GM21619 (cell line): ENCODE results near the gene NT5M.

ENCODE experiments used
- ATAC-seq: cut with Tn5 transposase; IDR thresholded peaks from one replicate; pipeline ENCODE4 v1.9.1; 2021; ENCODE audit not compliant: unreplicated experiment

Gene NT5M

GRCh38 chr17:17388657-17389496 is 85.7 kb downstream of the NT5M start:
- no peak for ATAC-seq

- no peak for ATAC-seq
These were observed 88.6 kb downstream of the NT5M start for GRCh38 chr17:17391668-17392370.

GRCh38 chr17:17393976-17394375 is 90.8 kb downstream of the NT5M start:
- ATAC-seq = no peak

- ATAC-seq = no peak
These were observed 91.3 kb downstream of the NT5M start for GRCh38 chr17:17394494-17394893.

GRCh38 chr17:17395246-17395802 is 92.2 kb downstream of the NT5M start:
- ATAC-seq = no peak

GRCh38 chr17:17395885-17396284 is 92.7 kb downstream of the NT5M start:
- no peak for ATAC-seq
